ENCODE data around the gene PTCH2.

The PTCH2 gene

DNA sequence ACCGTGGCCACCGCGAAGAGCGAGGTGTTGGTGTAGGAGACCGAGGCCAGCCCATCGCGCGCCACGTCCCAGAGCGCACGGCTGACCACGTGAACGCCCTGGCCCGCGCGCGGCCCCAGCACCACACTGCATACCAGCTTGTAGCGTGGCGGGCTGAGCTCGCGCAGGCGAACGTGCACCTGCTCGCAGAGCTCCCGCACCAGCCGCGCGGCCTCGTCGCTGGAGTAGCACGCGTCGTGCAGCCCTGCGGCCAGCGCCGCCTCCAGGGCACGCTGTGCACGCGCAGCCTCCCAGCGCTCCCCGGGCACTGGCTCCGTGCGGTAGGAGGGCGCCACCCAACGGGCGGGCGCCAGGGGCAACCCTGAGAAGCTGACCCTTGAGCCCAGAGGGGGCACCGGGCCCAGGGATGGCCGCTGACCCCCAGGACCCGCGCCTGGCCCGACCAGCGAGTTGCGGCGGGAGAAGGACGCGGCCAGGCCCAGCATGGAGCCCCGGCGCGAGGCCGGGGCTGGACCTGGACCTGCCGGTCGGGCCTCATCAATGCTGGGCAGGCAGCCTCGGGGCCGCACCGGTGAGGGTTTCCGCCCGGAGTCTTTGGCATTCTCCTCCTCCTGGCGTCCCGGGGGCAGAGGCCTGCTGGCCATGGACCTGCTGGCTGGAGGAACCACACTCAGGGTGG, 36.9 kb downstream of the PTCH2 start:
- no peak for DNase-seq (ENCODE audit: insufficient read length, low spot score)
- no peak for TF ChIP-seq SPI1 (IDR thresholded peaks at IDR 0.05; ENCODE audit: low read depth, low read length)
- no peak for TF ChIP-seq TAF1 (IDR thresholded peaks at IDR 0.05; ENCODE audit: low read depth, low read length)
- TF ChIP-seq POLR2AphosphoS5 (IDR thresholded peaks at IDR 0.05; ENCODE audit: low read depth, low read length): no peak
- no peak for TF ChIP-seq PAX5 (IDR thresholded peaks at IDR 0.05; ENCODE audit: insufficient read depth, low read length, severe bottlenecking)
- no peak for TF ChIP-seq POLR2A (IDR thresholded peaks at IDR 0.05; ENCODE audit: low read depth, low read length)
- no peak for TF ChIP-seq POU2F2 (IDR thresholded peaks at IDR 0.05; ENCODE audit: low read depth, low read length)
- FAIRE-seq: no peak

DNA sequence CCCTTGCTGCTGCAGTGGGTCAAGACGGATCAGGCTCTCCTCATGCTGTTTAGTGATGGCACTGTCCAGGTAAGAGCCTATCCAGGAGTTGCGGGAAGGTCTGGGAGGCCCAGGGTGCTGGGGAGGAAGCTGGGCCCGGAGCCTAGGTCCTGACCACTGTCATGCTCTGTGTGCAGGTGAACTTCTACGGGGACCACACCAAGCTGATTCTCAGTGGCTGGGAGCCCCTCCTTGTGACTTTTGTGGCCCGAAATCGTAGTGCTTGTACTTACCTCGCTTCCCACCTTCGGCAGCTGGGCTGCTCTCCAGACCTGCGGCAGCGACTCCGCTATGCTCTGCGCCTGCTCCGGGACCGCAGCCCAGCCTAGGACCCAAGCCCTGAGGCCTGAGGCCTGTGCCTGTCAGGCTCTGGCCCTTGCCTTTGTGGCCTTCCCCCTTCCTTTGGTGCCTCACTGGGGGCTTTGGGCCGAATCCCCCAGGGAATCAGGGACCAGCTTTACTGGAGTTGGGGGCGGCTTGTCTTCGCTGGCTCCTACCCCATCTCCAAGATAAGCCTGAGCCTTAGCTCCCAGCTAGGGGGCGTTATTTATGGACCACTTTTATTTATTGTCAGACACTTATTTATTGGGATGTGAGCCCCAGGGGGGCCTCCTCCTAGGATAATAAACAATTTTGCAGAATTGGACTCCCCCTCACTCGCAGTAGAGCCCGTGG, 37.6 kb downstream of the PTCH2 start:
- no peak for FAIRE-seq

DNA sequence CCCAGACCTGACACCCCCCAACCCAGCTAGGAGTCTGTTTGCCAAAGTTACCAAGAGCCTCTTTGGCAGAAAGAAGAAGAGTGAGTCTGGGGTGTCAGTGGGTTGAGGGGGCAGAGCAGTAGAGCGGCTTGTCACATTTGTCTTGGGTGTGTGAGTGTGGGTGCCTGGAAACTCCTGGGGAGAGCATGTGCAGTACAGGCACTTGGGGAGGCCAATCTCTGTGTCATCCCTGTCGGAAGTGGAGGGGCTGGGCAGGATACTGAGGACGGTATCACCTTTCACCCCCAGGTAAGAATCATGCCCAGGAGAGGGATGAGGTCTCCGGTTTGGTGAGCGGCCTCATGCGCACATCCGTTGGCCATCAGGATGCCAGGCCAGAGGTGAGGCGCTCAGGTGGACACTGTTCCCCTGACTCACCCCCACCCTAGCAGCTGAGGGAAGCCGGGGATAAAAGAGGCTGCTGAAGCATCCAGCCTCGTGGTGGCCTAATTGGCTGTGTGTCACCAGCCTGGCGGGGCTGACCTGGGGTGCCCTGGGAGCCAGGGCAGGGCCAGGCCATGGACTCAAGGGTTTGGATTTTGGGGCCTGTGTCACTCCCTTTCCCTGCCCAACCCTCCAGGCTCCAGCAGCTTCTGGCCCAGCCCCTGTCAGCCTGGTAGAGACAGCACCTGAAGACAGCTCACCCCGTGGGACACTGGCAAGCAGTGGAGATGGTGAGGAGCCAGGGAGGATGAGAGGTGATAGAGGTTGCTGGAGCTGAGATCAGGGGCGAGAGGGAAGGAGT, 39.5 kb downstream of the PTCH2 start:
- no peak for FAIRE-seq
- DNase-seq (ENCODE audit: insufficient read length, low spot score): no peak
- TF ChIP-seq TAF1 (IDR thresholded peaks at IDR 0.05; ENCODE audit: low read depth, low read length): no peak
- TF ChIP-seq POU2F2 (IDR thresholded peaks at IDR 0.05; ENCODE audit: low read depth, low read length): no peak
- TF ChIP-seq PAX5 (IDR thresholded peaks at IDR 0.05; ENCODE audit: insufficient read depth, low read length, severe bottlenecking): no peak
- no peak for TF ChIP-seq POLR2A (IDR thresholded peaks at IDR 0.05; ENCODE audit: low read depth, low read length)

More for the DNA sequence above, 37.6 kb downstream of the PTCH2 start:
- TF ChIP-seq POLR2A (IDR thresholded peaks at IDR 0.05; ENCODE audit: low read depth, low read length) (0 out of 2 replicates have a peak, but pooled peaks have one; percentile 33), SPI1 (IDR thresholded peaks at IDR 0.05; ENCODE audit: low read depth, low read length) (no peak)
- DNase-seq (ENCODE audit: insufficient read length, low spot score): no peak

DNA sequence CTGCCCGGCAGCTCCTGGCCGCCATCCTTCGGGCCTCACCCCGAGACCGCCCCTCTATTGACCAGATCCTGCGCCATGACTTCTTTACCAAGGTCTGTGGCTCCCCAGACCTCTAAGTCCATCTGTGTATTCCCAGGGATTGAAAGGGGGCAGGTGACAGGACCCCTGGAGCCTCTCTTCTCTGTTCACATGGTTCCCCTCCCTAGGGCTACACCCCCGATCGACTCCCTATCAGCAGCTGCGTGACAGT, 40.1 kb downstream of the PTCH2 start:
- no peak for DNase-seq (ENCODE audit: insufficient read length, low spot score)
- no peak for FAIRE-seq
- no peak for TF ChIP-seq POLR2A (IDR thresholded peaks at IDR 0.05; ENCODE audit: low read depth, low read length)
- no peak for TF ChIP-seq SPI1 (IDR thresholded peaks at IDR 0.05; ENCODE audit: low read depth, low read length)
- TF ChIP-seq POLR2AphosphoS5 (IDR thresholded peaks at IDR 0.05; ENCODE audit: low read depth, low read length): no peak
- no peak for TF ChIP-seq TAF1 (IDR thresholded peaks at IDR 0.05; ENCODE audit: low read depth, low read length)
- TF ChIP-seq POU2F2 (IDR thresholded peaks at IDR 0.05; ENCODE audit: low read depth, low read length): no peak
- no peak for TF ChIP-seq PAX5 (IDR thresholded peaks at IDR 0.05; ENCODE audit: insufficient read depth, low read length, severe bottlenecking)

DNA sequence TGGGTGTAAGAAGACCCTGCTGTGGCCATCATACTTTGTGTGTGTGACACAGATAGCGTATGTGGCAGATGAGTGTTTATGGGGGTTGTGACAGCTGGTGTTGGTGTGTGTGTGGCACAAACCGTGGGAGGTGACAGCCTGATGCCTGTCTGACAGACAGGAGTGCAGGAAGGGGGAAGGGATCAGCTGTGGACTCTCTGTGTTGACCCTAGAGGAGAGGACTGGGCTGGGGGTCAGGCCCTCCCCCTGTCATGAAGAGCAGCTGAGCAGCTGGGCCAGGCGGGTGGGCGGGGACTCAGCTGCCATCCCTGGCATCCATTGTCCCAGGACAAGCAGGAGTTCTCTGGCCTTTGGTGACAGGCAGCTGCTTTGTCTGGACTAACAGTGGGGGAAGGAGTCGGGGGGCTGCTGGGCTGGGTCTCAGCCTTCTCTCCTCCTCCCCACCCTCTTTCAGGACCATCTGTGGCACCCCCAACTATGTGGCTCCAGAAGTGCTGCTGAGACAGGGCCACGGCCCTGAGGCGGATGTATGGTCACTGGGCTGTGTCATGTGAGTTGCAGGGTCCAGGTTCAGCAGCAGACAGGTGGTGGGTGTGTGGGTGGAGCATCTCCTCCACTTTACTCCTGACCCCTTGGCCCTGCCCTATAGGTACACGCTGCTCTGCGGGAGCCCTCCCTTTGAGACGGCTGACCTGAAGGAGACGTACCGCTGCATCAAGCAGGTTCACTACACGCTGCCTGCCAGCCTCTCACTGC, 40.6 kb downstream of the PTCH2 start:
- FAIRE-seq (peak; percentile 69), DNase-seq (ENCODE audit: insufficient read length, low spot score) (no peak)
- TF ChIP-seq SPI1 (IDR thresholded peaks at IDR 0.05; ENCODE audit: low read depth, low read length) (no peak), TAF1 (IDR thresholded peaks at IDR 0.05; ENCODE audit: low read depth, low read length) (no peak), POLR2AphosphoS5 (IDR thresholded peaks at IDR 0.05; ENCODE audit: low read depth, low read length) (no peak; the same call in 1 of the 2 replicates), POU2F2 (IDR thresholded peaks at IDR 0.05; ENCODE audit: low read depth, low read length) (no peak), POLR2A (IDR thresholded peaks at IDR 0.05; ENCODE audit: low read depth, low read length) (no peak), PAX5 (IDR thresholded peaks at IDR 0.05; ENCODE audit: insufficient read depth, low read length, severe bottlenecking) (no peak)

DNA sequence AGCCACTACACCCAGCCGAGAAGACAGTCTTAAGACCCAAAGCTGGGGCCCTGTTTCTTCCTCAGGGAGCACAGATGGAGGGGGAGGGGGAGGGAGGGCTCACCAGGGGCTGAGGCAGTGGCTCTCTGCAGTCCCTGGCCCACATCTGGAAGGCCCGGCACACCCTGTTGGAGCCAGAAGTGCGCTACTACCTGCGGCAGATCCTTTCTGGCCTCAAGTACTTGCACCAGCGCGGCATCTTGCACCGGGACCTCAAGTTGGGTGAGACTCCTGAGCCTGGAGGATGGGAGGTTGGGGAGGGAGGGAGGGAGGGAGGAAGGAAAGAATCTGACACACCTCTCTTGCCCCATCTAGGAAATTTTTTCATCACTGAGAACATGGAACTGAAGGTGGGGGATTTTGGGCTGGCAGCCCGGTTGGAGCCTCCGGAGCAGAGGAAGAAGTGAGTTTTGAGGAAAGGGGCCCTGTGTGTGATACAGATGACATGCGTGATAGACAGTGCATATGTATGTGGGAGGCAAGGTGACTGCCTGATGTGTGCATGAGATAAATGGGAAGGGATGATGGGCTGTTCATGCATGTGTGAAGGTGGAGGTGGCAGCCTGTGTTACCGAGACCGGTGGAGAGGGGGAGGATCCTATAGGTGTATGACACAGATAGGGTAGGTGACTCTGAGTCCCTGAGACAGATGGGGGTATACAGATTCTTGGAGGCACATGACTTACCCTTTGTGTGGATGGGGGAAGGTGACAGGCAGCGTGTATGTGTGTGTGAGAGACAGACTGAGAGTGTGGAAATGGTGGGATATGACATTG, 41.4 kb downstream of the PTCH2 start:
- peak; percentile 93 for FAIRE-seq
- TF ChIP-seq POLR2AphosphoS5 (IDR thresholded peaks at IDR 0.05; ENCODE audit: low read depth, low read length): no peak
- peak; percentile 23; the same call in 1 of the 2 replicates for TF ChIP-seq POU2F2 (IDR thresholded peaks at IDR 0.05; ENCODE audit: low read depth, low read length)
- no peak for TF ChIP-seq TAF1 (IDR thresholded peaks at IDR 0.05; ENCODE audit: low read depth, low read length)

DNA sequence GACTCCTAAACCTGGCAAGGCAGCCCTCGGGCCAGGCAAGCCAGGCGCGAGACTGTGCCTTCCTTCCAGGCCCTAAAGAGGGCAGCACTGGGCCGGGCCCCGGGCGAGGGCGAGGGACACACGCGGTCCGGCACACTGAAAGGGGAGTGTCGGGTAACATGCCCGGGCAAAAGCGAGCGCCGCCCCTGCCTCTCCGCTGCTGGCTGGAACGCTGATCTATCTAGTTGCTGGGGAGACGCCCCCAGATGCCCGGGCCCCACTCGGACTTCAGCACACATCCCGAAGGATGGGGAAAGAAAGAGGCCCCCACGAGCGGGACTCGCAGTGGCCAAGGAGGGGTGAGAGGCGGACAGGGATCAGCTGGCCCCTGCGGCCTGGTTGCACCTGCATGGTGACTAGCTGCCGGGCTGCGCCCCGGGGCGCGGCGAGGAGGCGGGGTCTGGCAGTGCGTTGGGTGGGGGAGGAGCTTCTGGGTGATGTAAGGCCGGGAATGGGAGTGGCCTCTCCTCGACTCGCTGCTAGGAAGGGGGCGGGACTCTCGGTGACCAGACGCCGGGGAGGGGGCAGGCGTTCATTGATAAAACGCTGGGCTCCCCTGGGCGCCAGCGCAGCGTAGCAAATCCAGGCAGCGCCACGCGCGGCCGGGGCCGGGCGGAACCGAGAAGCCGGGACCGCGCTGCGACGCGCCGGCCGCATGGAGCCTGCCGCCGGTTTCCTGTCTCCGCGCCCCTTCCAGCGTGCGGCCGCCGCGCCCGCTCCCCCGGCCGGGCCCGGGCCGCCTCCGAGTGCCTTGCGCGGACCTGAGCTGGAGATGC, 43.1 kb downstream of the PTCH2 start, which contains the start of gene PLK3:
Gene PLK3, plus strand, starts transcription at position 608 of the 815 bp plus-strand sequence. Its CDS starts 87 bp downstream, at position 695.
- TF ChIP-seq TAF1 (IDR thresholded peaks at IDR 0.05; ENCODE audit: low read depth, low read length): peak; percentile 63
- TF ChIP-seq POLR2AphosphoS5 (IDR thresholded peaks at IDR 0.05; ENCODE audit: low read depth, low read length): peak; percentile 85
- 0 out of 2 replicates have a peak, but pooled peaks have one; percentile 2 for TF ChIP-seq SPI1 (IDR thresholded peaks at IDR 0.05; ENCODE audit: low read depth, low read length)
- TF ChIP-seq POLR2A (IDR thresholded peaks at IDR 0.05; ENCODE audit: low read depth, low read length): peak; percentile 85
- TF ChIP-seq POU2F2 (IDR thresholded peaks at IDR 0.05; ENCODE audit: low read depth, low read length): peak; percentile 18; the same call in 1 of the 2 replicates
- peak; percentile 63 for TF ChIP-seq PAX5 (IDR thresholded peaks at IDR 0.05; ENCODE audit: insufficient read depth, low read length, severe bottlenecking)
- FAIRE-seq (peak; percentile 99), DNase-seq (ENCODE audit: insufficient read length, low spot score) (peak; percentile 96)

More for the DNA sequence above, 41.4 kb downstream of the PTCH2 start:
- DNase-seq (ENCODE audit: insufficient read length, low spot score): no peak

Data from GM12891 (cell line).